ENCODE results near the gene MDFIC.
"Not testable (repeated sequence)": the region's sequence is repeated elsewhere in the genome, so short reads cannot be mapped to it uniquely, and the experiment has no call there.

The MDFIC gene

DNA sequence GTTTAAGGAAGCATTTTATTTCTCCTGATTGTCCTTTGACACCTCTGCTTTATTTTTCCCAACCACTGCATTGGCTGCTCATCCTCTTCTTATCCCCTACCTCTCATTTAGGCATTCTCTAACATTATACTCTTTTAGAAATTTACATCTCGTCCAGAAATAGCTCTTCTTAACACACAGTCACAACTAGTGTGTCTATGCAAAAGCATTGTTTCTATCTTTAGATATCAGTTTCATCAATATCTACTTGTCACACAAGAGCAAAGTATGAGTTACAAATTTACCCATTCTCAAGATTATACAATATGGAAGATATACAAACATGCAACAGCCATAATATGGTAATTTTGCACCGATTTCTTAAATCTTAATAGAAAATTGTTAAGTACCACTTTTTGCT lies 35.7 kb upstream of the MDFIC start:
- DNase-seq (ENCODE audit: low read depth): no peak
- H3K4me3 ChIP-seq (ENCODE audit: low read depth, low read length): no peak overlapping the region
- TF ChIP-seq, protein P1, sequence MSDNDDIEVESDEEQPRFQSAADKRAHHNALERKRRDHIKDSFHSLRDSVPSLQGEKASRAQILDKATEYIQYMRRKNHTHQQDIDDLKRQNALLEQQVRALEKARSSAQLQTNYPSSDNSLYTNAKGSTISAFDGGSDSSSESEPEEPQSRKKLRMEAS (IDR thresholded peaks at IDR 0.05; ENCODE audit: low read depth, low read length): no peak
- TF ChIP-seq, protein P2, sequence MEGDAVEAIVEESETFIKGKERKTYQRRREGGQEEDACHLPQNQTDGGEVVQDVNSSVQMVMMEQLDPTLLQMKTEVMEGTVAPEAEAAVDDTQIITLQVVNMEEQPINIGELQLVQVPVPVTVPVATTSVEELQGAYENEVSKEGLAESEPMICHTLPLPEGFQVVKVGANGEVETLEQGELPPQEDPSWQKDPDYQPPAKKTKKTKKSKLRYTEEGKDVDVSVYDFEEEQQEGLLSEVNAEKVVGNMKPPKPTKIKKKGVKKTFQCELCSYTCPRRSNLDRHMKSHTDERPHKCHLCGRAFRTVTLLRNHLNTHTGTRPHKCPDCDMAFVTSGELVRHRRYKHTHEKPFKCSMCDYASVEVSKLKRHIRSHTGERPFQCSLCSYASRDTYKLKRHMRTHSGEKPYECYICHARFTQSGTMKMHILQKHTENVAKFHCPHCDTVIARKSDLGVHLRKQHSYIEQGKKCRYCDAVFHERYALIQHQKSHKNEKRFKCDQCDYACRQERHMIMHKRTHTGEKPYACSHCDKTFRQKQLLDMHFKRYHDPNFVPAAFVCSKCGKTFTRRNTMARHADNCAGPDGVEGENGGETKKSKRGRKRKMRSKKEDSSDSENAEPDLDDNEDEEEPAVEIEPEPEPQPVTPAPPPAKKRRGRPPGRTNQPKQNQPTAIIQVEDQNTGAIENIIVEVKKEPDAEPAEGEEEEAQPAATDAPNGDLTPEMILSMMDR (IDR thresholded peaks at IDR 0.05; ENCODE audit: low read depth, low read length): no peak
- TF ChIP-seq MYC (IDR thresholded peaks at IDR 0.05; ENCODE audit: low read depth, low read length) (no peak), POLR2A (IDR thresholded peaks at IDR 0.05; ENCODE audit: extremely low read depth, insufficient read length) (no peak)

DNA sequence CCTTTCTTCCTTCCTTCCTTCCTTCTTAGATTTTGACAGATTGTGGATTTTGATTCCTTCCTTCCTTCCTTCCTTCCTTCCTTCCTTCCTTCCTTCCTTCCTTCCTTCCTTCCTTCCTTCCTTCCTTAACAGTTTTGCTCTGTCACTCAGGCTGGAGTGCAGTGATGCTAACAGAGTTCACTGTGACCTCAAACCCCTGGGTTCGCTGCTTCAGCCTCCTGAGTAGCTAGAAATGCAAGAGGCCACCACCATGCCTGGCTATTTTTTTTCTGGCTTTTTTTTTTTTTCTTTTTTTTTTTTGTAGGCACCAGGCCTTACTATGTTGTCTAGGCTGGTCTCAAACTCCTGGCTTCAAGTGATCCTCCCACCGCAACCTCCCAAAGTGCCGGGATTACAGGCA lies 32.8 kb upstream of the MDFIC start:
- DNase-seq (ENCODE audit: low read depth); H3K4me3 ChIP-seq (ENCODE audit: low read depth, low read length): not testable (repeated sequence)

DNA sequence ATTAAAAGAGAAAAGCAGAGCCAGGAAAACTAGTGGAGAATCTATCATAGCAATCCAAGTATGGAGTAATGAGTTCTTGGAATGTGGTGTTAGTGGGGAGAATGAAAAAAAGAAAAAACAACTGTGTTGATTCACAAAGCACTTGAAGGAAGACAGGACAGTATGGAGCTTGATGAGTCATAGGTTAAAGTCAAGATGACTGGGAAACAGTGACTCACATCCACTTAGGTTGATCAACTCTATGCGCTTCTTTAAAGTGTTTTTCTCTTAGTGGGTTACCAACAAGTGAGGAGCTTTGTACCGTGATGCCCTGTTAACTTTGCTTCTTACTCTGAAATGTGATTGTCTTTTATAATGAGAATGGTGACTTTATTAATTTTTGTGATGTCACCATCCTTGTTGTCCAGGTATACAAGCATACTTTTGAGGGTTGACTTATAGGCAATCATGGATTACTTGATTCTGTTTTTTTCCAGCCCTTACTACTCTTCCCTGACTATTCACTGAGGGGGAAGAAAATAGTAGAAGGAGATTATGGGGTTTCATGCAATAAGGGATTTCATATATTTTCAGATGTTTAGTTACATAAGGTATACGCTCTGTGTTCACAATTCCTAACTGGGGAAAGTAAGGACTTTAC lies 32.1 kb upstream of the MDFIC start:
- no peak for TF ChIP-seq MYC (IDR thresholded peaks at IDR 0.05; ENCODE audit: low read depth, low read length)
- TF ChIP-seq, protein P2 (IDR thresholded peaks at IDR 0.05; ENCODE audit: low read depth, low read length): no peak
- TF ChIP-seq, protein P1 (IDR thresholded peaks at IDR 0.05; ENCODE audit: low read depth, low read length): no peak
- TF ChIP-seq POLR2A (IDR thresholded peaks at IDR 0.05; ENCODE audit: extremely low read depth, insufficient read length): no peak
- H3K4me3 ChIP-seq (ENCODE audit: low read depth, low read length): no peak overlapping the region
- peak; percentile 52 for DNase-seq (ENCODE audit: low read depth)

DNA sequence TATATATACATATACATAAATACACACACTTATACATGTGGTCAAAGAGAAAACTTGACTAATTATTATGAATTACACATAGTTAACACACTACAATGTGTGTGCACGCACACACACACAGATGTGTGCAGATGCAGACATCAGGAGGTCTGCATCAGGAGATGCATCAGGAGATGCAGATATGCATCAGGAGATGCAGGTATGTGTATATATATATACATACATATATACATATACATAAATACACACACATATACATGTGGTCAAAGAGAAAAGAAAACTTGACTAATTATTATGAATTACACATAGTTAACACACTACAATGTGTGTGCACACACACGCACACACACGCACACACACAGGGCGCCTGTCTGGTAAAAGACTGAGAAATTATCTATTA lies 31.3 kb upstream of the MDFIC start:
- TF ChIP-seq, protein P1 (IDR thresholded peaks at IDR 0.05; ENCODE audit: low read depth, low read length): no peak
- no peak for TF ChIP-seq MYC (IDR thresholded peaks at IDR 0.05; ENCODE audit: low read depth, low read length)
- TF ChIP-seq POLR2A (IDR thresholded peaks at IDR 0.05; ENCODE audit: extremely low read depth, insufficient read length): no peak
- TF ChIP-seq, protein P2 (IDR thresholded peaks at IDR 0.05; ENCODE audit: low read depth, low read length): no peak
- no peak for DNase-seq (ENCODE audit: low read depth)

DNA sequence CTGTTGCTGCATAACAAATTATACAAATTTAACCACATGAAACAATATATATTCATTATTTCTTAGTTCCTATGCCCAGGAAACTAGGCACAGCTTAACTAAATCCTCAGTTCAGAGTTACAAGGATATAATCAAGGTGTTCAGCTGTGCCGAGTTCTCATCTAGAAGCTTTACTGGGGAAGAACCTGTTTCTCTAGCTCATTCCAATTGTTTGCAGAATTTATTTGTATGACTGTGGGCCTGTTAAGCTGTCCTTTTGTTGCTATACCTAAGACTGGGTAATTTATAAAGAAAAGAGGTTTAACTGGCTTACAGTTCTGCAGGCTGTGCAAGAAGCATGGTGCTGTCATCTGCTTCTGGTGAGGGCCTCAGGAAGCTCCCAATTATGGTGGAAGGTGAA lies 21.8 kb upstream of the MDFIC start:
- TF ChIP-seq POLR2A (IDR thresholded peaks at IDR 0.05; ENCODE audit: extremely low read depth, insufficient read length) (no peak), MYC (IDR thresholded peaks at IDR 0.05; ENCODE audit: low read depth, low read length) (no peak)
- TF ChIP-seq, protein P1 (IDR thresholded peaks at IDR 0.05; ENCODE audit: low read depth, low read length): no peak
- TF ChIP-seq, protein P2 (IDR thresholded peaks at IDR 0.05; ENCODE audit: low read depth, low read length): no peak
- DNase-seq (ENCODE audit: low read depth): no peak
- no peak overlapping the region for H3K4me3 ChIP-seq (ENCODE audit: low read depth, low read length)

More for the DNA sequence above, 31.3 kb upstream of the MDFIC start:
- H3K4me3 ChIP-seq (ENCODE audit: low read depth, low read length): no peak overlapping the region

DNA sequence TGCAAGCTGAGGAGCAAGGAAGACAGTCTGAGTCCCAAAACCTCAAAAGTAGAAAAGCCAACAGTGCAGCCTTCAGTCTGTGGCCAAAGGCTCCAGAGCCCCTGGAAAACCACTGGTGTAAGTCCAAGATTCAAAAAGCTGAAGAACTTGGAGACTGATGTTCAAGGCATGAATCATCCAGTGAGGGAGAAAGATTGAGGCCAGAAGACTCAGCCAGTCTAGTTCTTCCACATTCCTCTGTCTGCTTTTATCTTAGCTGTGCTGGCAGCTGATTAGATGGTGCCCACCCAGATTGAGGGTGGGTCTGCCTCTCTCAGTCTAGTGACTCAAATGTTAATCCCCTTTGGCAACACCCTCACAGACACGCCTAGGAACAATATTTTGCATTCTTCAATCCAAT lies 20.1 kb upstream of the MDFIC start:
- DNase-seq (ENCODE audit: low read depth): no peak
- no peak overlapping the region for H3K4me3 ChIP-seq (ENCODE audit: low read depth, low read length)
- TF ChIP-seq POLR2A (IDR thresholded peaks at IDR 0.05; ENCODE audit: extremely low read depth, insufficient read length) (no peak), MYC (IDR thresholded peaks at IDR 0.05; ENCODE audit: low read depth, low read length) (no peak)
- TF ChIP-seq, protein P1 (IDR thresholded peaks at IDR 0.05; ENCODE audit: low read depth, low read length): no peak
- TF ChIP-seq, protein P2 (IDR thresholded peaks at IDR 0.05; ENCODE audit: low read depth, low read length): no peak

Measured in NB4 (cell line).